ENCODE measurements around the gene KDM1B. TPM values are rescaled to one million over a fixed set of nuclear protein-coding genes. Genes with fewer than 3 reads are reported as not detected.

The KDM1B gene
- total RNA-seq, 1 donor from 2014 or later = 26.0 TPM

DNA sequence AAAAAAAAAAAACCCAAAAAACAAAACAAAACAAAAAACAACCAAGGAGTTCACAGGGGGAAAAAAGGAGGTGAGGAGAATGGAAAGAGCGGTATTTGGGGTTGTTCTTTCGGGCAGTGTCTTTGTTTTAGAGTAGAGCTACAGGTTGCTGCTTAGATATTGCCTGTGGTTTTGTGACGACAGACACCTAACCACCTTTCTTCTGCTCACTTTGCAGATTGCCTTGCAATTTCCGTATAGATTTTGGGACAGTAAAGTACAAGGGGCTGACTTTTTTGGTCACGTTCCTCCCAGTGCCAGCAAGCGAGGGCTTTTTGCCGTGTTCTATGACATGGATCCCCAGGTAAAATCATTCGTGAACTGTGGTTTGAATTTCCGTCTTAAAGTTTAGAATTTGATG, 58.2 kb downstream of the KDM1B start:
- Histone ChIP-seq H3K9me3 (no peaks in the 10 kb centered on the region), H3K27ac (no peak overlapping the region), H3K27me3 (ENCODE audit: low read depth) (no peaks in the 10 kb centered on the region), H3K4me1 (no peaks in the 10 kb centered on the region), H3K4me3 (no peak overlapping the region), H3K36me3 (peaks cover 52% of the 10 kb centered on the region)
- TF ChIP-seq, protein P1, sequence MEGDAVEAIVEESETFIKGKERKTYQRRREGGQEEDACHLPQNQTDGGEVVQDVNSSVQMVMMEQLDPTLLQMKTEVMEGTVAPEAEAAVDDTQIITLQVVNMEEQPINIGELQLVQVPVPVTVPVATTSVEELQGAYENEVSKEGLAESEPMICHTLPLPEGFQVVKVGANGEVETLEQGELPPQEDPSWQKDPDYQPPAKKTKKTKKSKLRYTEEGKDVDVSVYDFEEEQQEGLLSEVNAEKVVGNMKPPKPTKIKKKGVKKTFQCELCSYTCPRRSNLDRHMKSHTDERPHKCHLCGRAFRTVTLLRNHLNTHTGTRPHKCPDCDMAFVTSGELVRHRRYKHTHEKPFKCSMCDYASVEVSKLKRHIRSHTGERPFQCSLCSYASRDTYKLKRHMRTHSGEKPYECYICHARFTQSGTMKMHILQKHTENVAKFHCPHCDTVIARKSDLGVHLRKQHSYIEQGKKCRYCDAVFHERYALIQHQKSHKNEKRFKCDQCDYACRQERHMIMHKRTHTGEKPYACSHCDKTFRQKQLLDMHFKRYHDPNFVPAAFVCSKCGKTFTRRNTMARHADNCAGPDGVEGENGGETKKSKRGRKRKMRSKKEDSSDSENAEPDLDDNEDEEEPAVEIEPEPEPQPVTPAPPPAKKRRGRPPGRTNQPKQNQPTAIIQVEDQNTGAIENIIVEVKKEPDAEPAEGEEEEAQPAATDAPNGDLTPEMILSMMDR (IDR thresholded peaks at IDR 0.05) = no peak
- ATAC-seq (no peak), DNase-seq (no peak)
- intact Hi-C loops (cut with DNase I) = no loop called here

DNA sequence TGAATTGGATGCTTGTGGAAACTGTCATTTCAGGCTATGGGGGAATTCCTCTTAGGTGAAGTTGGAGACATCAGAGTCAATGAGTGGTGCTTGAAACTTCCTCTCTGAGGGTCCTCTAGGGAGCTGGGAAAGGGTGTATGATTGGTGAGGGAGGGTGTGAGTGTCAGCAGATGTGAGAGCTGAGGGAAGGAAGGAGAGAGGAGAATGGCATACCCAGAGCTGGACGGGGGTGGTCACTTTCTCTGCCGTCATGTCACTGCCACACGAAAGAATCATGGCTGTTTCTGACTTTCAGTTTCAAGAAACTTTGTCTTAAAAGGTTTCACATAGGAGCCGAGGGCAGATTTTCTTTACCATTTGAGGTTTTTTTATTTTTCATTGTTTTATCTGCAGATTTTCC, 58.8 kb downstream of the KDM1B start:
- DNase-seq (no peak), ATAC-seq (no peak)
- Histone ChIP-seq H3K27me3 (ENCODE audit: low read depth) (no peaks in the 10 kb centered on the region), H3K4me1 (no peaks in the 10 kb centered on the region), H3K4me3 (no peak overlapping the region), H3K27ac (no peak overlapping the region), H3K36me3 (peaks cover 54% of the 10 kb centered on the region), H3K9me3 (no peaks in the 10 kb centered on the region)
- TF ChIP-seq, protein P1 (IDR thresholded peaks at IDR 0.05) = no peak
- intact Hi-C loops (cut with DNase I) = no loop called here

DNA sequence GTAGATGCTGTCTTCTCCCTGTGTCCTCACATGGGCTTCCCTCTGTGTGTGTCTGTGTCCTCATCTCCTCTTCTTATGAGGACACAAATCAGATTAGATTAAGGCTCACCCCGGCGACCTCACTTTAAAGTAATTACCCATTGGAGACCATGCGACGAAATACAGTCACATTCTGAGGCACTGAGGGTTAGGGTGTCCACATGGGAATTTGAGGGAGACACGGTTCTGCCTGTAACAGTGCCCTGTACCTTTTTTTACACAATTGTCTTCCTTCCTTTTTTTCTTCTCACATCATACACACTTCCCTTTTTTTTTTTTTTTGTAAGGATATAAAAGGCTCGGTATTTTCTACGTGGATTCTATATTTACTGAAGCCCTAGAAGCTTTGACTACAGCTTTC, 60.2 kb downstream of the KDM1B start:
- peaks cover 60% of the 10 kb centered on the region for H3K36me3 ChIP-seq
- no peak overlapping the region for H3K4me3 ChIP-seq
- H3K27ac ChIP-seq = no peak overlapping the region
- intact Hi-C loops (cut with DNase I) = no loop called here
- DNase-seq (no peak), ATAC-seq (peak; percentile 29 to 48)
- no peaks in the 10 kb centered on the region for H3K4me1 ChIP-seq
- TF ChIP-seq, protein P1 (IDR thresholded peaks at IDR 0.05) = no peak
- no peaks in the 10 kb centered on the region for H3K27me3 ChIP-seq (ENCODE audit: low read depth)
- H3K9me3 ChIP-seq = no peaks in the 10 kb centered on the region

DNA sequence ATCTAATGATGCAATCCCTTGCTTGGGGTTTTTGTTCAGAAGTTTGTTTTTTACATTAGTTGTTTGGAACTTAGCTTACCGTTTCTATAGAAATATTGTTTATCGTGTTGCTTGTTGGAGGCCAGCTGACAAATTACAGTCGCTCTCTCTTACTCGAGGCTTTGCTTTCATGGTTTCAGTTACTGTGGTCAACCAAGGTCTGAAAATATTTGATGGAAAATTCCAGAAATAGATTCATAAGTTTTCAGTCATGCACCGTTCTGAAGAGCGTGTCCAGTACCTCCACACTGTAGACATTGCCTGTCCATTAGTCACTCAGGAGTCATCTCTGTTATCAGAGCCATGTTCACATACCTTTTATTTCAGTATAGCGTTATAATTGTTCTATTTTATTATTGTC, 61.2 kb downstream of the KDM1B start:
- no peaks in the 10 kb centered on the region for H3K9me3 ChIP-seq
- H3K27ac ChIP-seq = no peak overlapping the region
- ATAC-seq (no peak), DNase-seq (no peak)
- intact Hi-C loops (cut with DNase I) = no loop called here
- H3K27me3 ChIP-seq (ENCODE audit: low read depth) = no peaks in the 10 kb centered on the region
- no peaks in the 10 kb centered on the region for H3K4me1 ChIP-seq
- TF ChIP-seq, protein P1 (IDR thresholded peaks at IDR 0.05) = no peak
- no peak overlapping the region for H3K4me3 ChIP-seq
- H3K36me3 ChIP-seq = peaks cover 70% of the 10 kb centered on the region

- intact Hi-C loops (cut with DNase I) = no loop called here
- no peak overlapping the region for H3K4me3 ChIP-seq
- H3K9me3 ChIP-seq = no peaks in the 10 kb centered on the region
- no peak for DNase-seq
- no peak overlapping the region for H3K27ac ChIP-seq
- TF ChIP-seq, protein P1 (IDR thresholded peaks at IDR 0.05) = no peak
- H3K4me1 ChIP-seq = no peaks in the 10 kb centered on the region
- ATAC-seq = no peak
- H3K27me3 ChIP-seq (ENCODE audit: low read depth) = no peaks in the 10 kb centered on the region
- H3K36me3 ChIP-seq = peaks cover 80% of the 10 kb centered on the region
Observed at GRCh38 chr6:18218233-18218632, 63.0 kb downstream of the KDM1B start.

DNA sequence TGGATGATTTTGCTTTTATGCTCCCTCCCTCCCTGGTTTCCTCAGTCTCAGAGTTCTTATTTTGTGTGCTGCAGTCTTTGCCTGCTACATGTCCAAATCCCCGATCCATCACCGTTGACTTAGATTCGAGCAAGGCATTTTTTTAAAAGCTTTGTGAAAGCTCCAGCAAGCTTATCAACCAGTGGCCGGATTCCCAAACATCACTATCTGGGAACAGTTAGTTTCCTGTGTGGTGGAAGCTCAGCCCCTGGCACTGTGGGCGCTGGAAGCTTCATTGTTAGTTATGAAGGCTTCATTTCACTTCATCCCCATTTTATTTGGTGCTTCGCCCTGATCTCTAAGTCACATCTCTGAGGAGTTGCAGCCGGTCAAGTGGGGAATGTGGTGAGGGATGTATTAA, 64.4 kb downstream of the KDM1B start:
- no peak overlapping the region for H3K27ac ChIP-seq
- H3K36me3 ChIP-seq = peaks cover 85% of the 10 kb centered on the region
- no peak for ATAC-seq
- TF ChIP-seq, protein P1 (IDR thresholded peaks at IDR 0.05) = no peak
- intact Hi-C loops (cut with DNase I) = no loop called here
- H3K4me1 ChIP-seq = no peaks in the 10 kb centered on the region
- no peak for DNase-seq
- no peak overlapping the region for H3K4me3 ChIP-seq
- no peaks in the 10 kb centered on the region for H3K9me3 ChIP-seq
- H3K27me3 ChIP-seq (ENCODE audit: low read depth) = no peaks in the 10 kb centered on the region

All from lower lobe of right lung (tissue), 2 donors.